ENCODE measurements around the gene VWA7.
"Not testable (repeated sequence)": the region's sequence is repeated elsewhere in the genome, so short reads cannot be mapped to it uniquely, and the experiment has no call there.

Gene VWA7

GRCh38 chr6:31776989-31777666, at the start of gene VWA7:
TSS of gene VWA7 (minus strand) at chr6:31777328. CDS start at chr6:31776779, 549 bp downstream.
- peak in 1 of 14 donors; percentile 60 for DNase-seq

- peak in 10 of 14 donors; percentile 27 to 83 (median 76) for DNase-seq
Observed at GRCh38 chr6:31826793-31827285, 49.7 kb upstream of the VWA7 start.

GRCh38 chr6:31825553-31825952, 48.4 kb upstream of the VWA7 start:
- no peak for DNase-seq

- not testable (repeated sequence) for DNase-seq
Observed at GRCh38 chr6:31823592-31824196, 46.6 kb upstream of the VWA7 start.

GRCh38 chr6:31822036-31822821, 45.1 kb upstream of the VWA7 start:
- DNase-seq: peak in 13 of 14 donors; percentile 32 to 87 (median 79)

- peak in 11 of 14 donors; percentile 40 to 83 (median 66) for DNase-seq
Observed at GRCh38 chr6:31821301-31822035, 44.3 kb upstream of the VWA7 start.

- not testable (repeated sequence) for DNase-seq
Observed at GRCh38 chr6:31820399-31820798, 43.3 kb upstream of the VWA7 start.

- no peak for DNase-seq
Observed at GRCh38 chr6:31819871-31820299, 42.8 kb upstream of the VWA7 start.

GRCh38 chr6:31817929-31818511, 40.9 kb upstream of the VWA7 start:
- peak in 8 of 14 donors; percentile 37 to 75 (median 55) for DNase-seq

GRCh38 chr6:31817133-31817928, 40.2 kb upstream of the VWA7 start:
- peak in 11 of 14 donors; percentile 22 to 82 (median 42) for DNase-seq

GRCh38 chr6:31815025-31815838, 38.1 kb upstream of the VWA7 start, which contains the start of the genes HSPA1A and HSPA1L:
TSS of gene HSPA1A (plus strand) at chr6:31815543. CDS start at chr6:31815757, 214 bp downstream.
TSS of gene HSPA1L (minus strand) at chr6:31815283. CDS start at chr6:31811972, 3,311 bp downstream.
- DNase-seq: peak; percentile 89 to 100 (median 98)

GRCh38 chr6:31814677-31815024, 37.5 kb upstream of the VWA7 start:
- peak; percentile 55 to 97 (median 92) for DNase-seq

GRCh38 chr6:31813465-31813849, 36.3 kb upstream of the VWA7 start:
- DNase-seq: no peak

- no peak for DNase-seq
Observed at GRCh38 chr6:31811645-31812044, 34.5 kb upstream of the VWA7 start.

GRCh38 chr6:31808599-31808998, 31.5 kb upstream of the VWA7 start:
- not testable (repeated sequence) for DNase-seq

GRCh38 chr6:31806470-31807272, 29.5 kb upstream of the VWA7 start, which contains the start of gene LSM2:
TSS of gene LSM2 (minus strand) at chr6:31806966. CDS start at chr6:31806757, 209 bp downstream.
- DNase-seq: peak; percentile 62 to 98 (median 94)

GRCh38 chr6:31805939-31806469, 28.9 kb upstream of the VWA7 start:
- no peak for DNase-seq

All from C1 segment of cervical spinal cord (tissue), 14 donors.